Stimulated activated CD4-positive, alpha-beta T cell treated with anti-CD3 and anti-CD28 coated beads, Interleukin-4, amount 100 ng/mL, for 48 hours (primary cell): ENCODE data around the gene EIF5AL1.
"Not testable (repeated sequence)": the region's sequence is repeated elsewhere in the genome, so short reads cannot be mapped to it uniquely, and the experiment has no call there.

ENCODE experiments used
- DNase-seq, 2 donors: peaks; one replicate each; pipeline ENCODE4 v3.0.0-alpha.2; 2020; ENCODE audit warnings: low read depth in 2 of 2

Gene EIF5AL1

GRCh38 chr10:79511891-79512583 lies at the start of gene EIF5AL1:
Gene EIF5AL1 (plus strand): TSS chr10:79512533. CDS start chr10:79512650, 117 bp downstream.
- not testable (repeated sequence) for DNase-seq

GRCh38 chr10:79463578-79464496 lies 48.5 kb upstream of the EIF5AL1 start:
- no peak for DNase-seq

GRCh38 chr10:79465341-79465740 lies 47.0 kb upstream of the EIF5AL1 start:
- DNase-seq: no peak

- no peak for DNase-seq
Measured at GRCh38 chr10:79468015-79468560, 44.2 kb upstream of the EIF5AL1 start.

GRCh38 chr10:79468841-79469585 lies 43.3 kb upstream of the EIF5AL1 start:
- no peak for DNase-seq

- DNase-seq: no peak
Measured at GRCh38 chr10:79470096-79470495, 42.2 kb upstream of the EIF5AL1 start.

GRCh38 chr10:79471776-79472175 lies 40.6 kb upstream of the EIF5AL1 start:
- DNase-seq: no peak

- DNase-seq: no peak
Measured at GRCh38 chr10:79472449-79472848, 39.9 kb upstream of the EIF5AL1 start.

- no peak for DNase-seq
Measured at GRCh38 chr10:79472951-79473350, 39.4 kb upstream of the EIF5AL1 start.

- no peak for DNase-seq
Measured at GRCh38 chr10:79473496-79474095, 38.7 kb upstream of the EIF5AL1 start.

GRCh38 chr10:79475119-79475653 lies 37.1 kb upstream of the EIF5AL1 start:
- DNase-seq: no peak

GRCh38 chr10:79475877-79476276 lies 36.5 kb upstream of the EIF5AL1 start:
- no peak for DNase-seq

GRCh38 chr10:79476645-79477044 lies 35.7 kb upstream of the EIF5AL1 start:
- DNase-seq: no peak

GRCh38 chr10:79477456-79477855 lies 34.9 kb upstream of the EIF5AL1 start:
- DNase-seq: no peak

- no peak for DNase-seq
Measured at GRCh38 chr10:79479283-79479909, 32.9 kb upstream of the EIF5AL1 start.

GRCh38 chr10:79482304-79482703 lies 30.0 kb upstream of the EIF5AL1 start:
- no peak for DNase-seq

GRCh38 chr10:79482741-79483140 lies 29.6 kb upstream of the EIF5AL1 start:
- no peak for DNase-seq

GRCh38 chr10:79483299-79483698 lies 29.0 kb upstream of the EIF5AL1 start:
- DNase-seq: no peak

GRCh38 chr10:79483948-79484347 lies 28.4 kb upstream of the EIF5AL1 start:
- no peak for DNase-seq

GRCh38 chr10:79484476-79484875 lies 27.9 kb upstream of the EIF5AL1 start:
- no peak for DNase-seq
